Sigmoid colon (tissue), 7 donors: ENCODE results near the gene NUTM2E. TPM values are rescaled to one million over a fixed set of nuclear protein-coding genes. Genes with fewer than 3 reads are reported as not detected.
"Not testable (repeated sequence)": the region's sequence is repeated elsewhere in the genome, so short reads cannot be mapped to it uniquely, and the experiment has no call there.

Experiments used
- DNase-seq: peaks from one replicate; pipeline ENCODE4 v3.0.0-alpha.2; 2019
- H3K27ac ChIP-seq, 4 donors: fragments of 200-600 bp; sonication (generic); one replicate each; pipeline ENCODE4 v1.5.1; 2016 to 2019; ENCODE audit warnings: mild to moderate bottlenecking in 1 of 4
- H3K27me3 ChIP-seq, 3 donors: fragments of 200-600 bp; sonication (generic); one replicate each; pipeline ENCODE4 v1.5.1; 2019; ENCODE audit warnings: mild to moderate bottlenecking in 1 of 3
- H3K36me3 ChIP-seq, 4 donors: fragments of 200-600 bp; sonication (generic); one replicate each; pipeline ENCODE4 v1.5.1; 2016 to 2019
- H3K4me1 ChIP-seq, 4 donors: fragments of 200-600 bp; sonication (generic); one replicate each; pipeline ENCODE4 v1.5.1; 2017 to 2019
- H3K4me3 ChIP-seq, 4 donors: fragments of 200-600 bp; sonication (generic); one replicate each; pipeline ENCODE4 v1.5.1; 2017 to 2019; ENCODE audit warnings: mild to moderate bottlenecking in 2 of 4, moderate library complexity in 1 of 4
- H3K9me3 ChIP-seq, 4 donors: fragments of 200-600 bp in 3 of 4; sonication (generic) in 3 of 4; one replicate each; pipeline versions ENCODE4 v1.5.1 to v1.6.1; 2013 to 2019
- CTCF ChIP-seq, 4 experiments: fragments of 450-650 bp in 3 of 4; fragments of 200-600 bp in 1 of 4; IDR thresholded peaks; one replicate each; pipeline ENCODE4 v1.5.1; 2016 to 2019; ENCODE audit warnings: antibody characterized with exemption in 4 of 4, mild to moderate bottlenecking in 3 of 4, moderate library complexity in 2 of 4
- POLR2A ChIP-seq, 2 donors: fragments of 450-650 bp; IDR thresholded peaks; one replicate each; pipeline ENCODE4 v1.6.1; 2016; ENCODE audit warnings: antibody characterized with exemption in 2 of 2, mild to moderate bottlenecking in 2 of 2, moderate library complexity in 2 of 2
- POLR2AphosphoS5 ChIP-seq, 4 donors: sonication (generic); formaldehyde crosslinking; IDR thresholded peaks; one replicate each; pipeline ENCODE4 v1.6.1; 2017; ENCODE audit warnings: antibody characterized with exemption in 4 of 4
- WGBS, 2 donors: extraction: QIAGEN DNeasy Blood & Tissue Kit; methylation state at CpG; one replicate each; pipeline ENCODE4 v1.1.7; 2013; 5-methylcytosine and 5-hydroxymethylcytosine counted together
- intact Hi-C: fragments of 100-400 bp; cut with DNase I; formaldehyde crosslinking; loops from one replicate; pipeline ENCODE4 v1.15.1; 2023
- polyA plus RNA-seq, 3 donors: library from polyadenylated mRNA; stranded (reverse); fragments of 200-250 nt; gene quantifications; one replicate each; pipeline ENCODE4 v1.2.3, GENCODE V29; 2013
- total RNA-seq, 4 donors: library from RNA; depleted of rRNA; stranded (reverse); fragments of >200 nt; gene quantifications; one replicate each; pipeline ENCODE4 v1.1.0, GENCODE V29; 2016
- donor health status: healthy with polysubstance abuse.
- donor health status: Bipolar disorder and iron deficiency.
- donor health status: healthy.

NUTM2E gene
- not detected for total RNA-seq
- 1 to 10 TPM in 1 of 3 donors, not detected in 2; 1.2 TPM for polyA plus RNA-seq

- 0% methylated on average over 49 to 76 of the region's 78 CpGs for WGBS, 2 donors
- TF ChIP-seq POLR2AphosphoS5 (IDR thresholded peaks at IDR 0.05), result peak in 3 of 4 donors; percentile 41 to 71 (median 63)
- peak in 1 of 2 donors; percentile 40 for TF ChIP-seq POLR2A (IDR thresholded peaks at IDR 0.05)
- Histone ChIP-seq H3K4me3 (peak within 1 kb of the TSS; percentile 52 to 61 (median 57)), H3K27ac (peak within 1 kb of the TSS; percentile 80 to 91 (median 88)), H3K4me1 (peaks cover 0 to 14% (median 6%) of the 10 kb centered on the region in 4 donors)
- H3K36me3 ChIP-seq, H3K9me3 ChIP-seq, H3K27me3 ChIP-seq: not testable (repeated sequence)
- DNase-seq, result peak; percentile 92
- intact Hi-C loops, result loop anchor here (10.0 kb wide), 1 partner anchor 98 kb away; no protein-coding TSS in a partner anchor
Measured at GRCh38 chr10:79826496-79827215, at the start of gene NUTM2E. NUTM2E (plus strand) TSS chr10:79826739; CDS start chr10:79841741, 15,002 bp downstream.

GRCh38 chr10:79777997-79778396, 48.5 kb upstream of the NUTM2E start:
- DNase-seq, H3K27ac ChIP-seq, H3K4me3 ChIP-seq, intact Hi-C loops, H3K9me3 ChIP-seq, H3K27me3 ChIP-seq, H3K36me3 ChIP-seq, H3K4me1 ChIP-seq: not testable (repeated sequence)

GRCh38 chr10:79779310-79779938, 47.1 kb upstream of the NUTM2E start:
- H3K9me3 ChIP-seq, H3K27me3 ChIP-seq, H3K4me1 ChIP-seq, H3K4me3 ChIP-seq, H3K27ac ChIP-seq, intact Hi-C loops, H3K36me3 ChIP-seq: not testable (repeated sequence)
- peak; percentile 83 for DNase-seq
- peak in 3 of 4 experiments; percentile 29 to 62 (median 44) for TF ChIP-seq CTCF (IDR thresholded peaks at IDR 0.05)
- WGBS, 2 donors, result 7 to 10% methylated on average over 14 of the region's 14 CpGs

- H3K27me3 ChIP-seq, intact Hi-C loops, H3K4me1 ChIP-seq, DNase-seq, H3K36me3 ChIP-seq, H3K4me3 ChIP-seq, H3K27ac ChIP-seq, H3K9me3 ChIP-seq: not testable (repeated sequence)
- WGBS, 2 donors, result 77 to 88% methylated on average over 1 of the region's 2 CpGs
Measured at GRCh38 chr10:79779992-79780391, 46.5 kb upstream of the NUTM2E start.

- H3K4me1 ChIP-seq, DNase-seq, H3K4me3 ChIP-seq, H3K36me3 ChIP-seq, H3K27me3 ChIP-seq, H3K27ac ChIP-seq, H3K9me3 ChIP-seq, intact Hi-C loops: not testable (repeated sequence)
- WGBS, 2 donors, result 34 to 74% methylated on average over 3 of the region's 3 CpGs
Measured at GRCh38 chr10:79781584-79781983, 45.0 kb upstream of the NUTM2E start.

GRCh38 chr10:79787455-79787952, 39.0 kb upstream of the NUTM2E start:
- H3K27me3 ChIP-seq, H3K4me1 ChIP-seq, H3K36me3 ChIP-seq, H3K27ac ChIP-seq, intact Hi-C loops, H3K9me3 ChIP-seq, H3K4me3 ChIP-seq, DNase-seq: not testable (repeated sequence)

GRCh38 chr10:79789351-79789750, 37.2 kb upstream of the NUTM2E start:
- H3K36me3 ChIP-seq, H3K27ac ChIP-seq, H3K4me3 ChIP-seq, H3K27me3 ChIP-seq, H3K9me3 ChIP-seq, H3K4me1 ChIP-seq, DNase-seq, intact Hi-C loops: not testable (repeated sequence)
- WGBS, 2 donors, result 27% methylated on average over 2 of the region's 2 CpGs; no CpG with 5 or more reads in 1 of the 2 donors

GRCh38 chr10:79791906-79792517, 34.5 kb upstream of the NUTM2E start:
- intact Hi-C loops, H3K4me3 ChIP-seq, H3K9me3 ChIP-seq, H3K27ac ChIP-seq, H3K36me3 ChIP-seq, H3K27me3 ChIP-seq, DNase-seq, H3K4me1 ChIP-seq: not testable (repeated sequence)
- 88 to 99% methylated on average over 3 of the region's 4 CpGs for WGBS, 2 donors

- H3K36me3 ChIP-seq, H3K27ac ChIP-seq, H3K4me1 ChIP-seq, intact Hi-C loops, H3K4me3 ChIP-seq, H3K27me3 ChIP-seq, H3K9me3 ChIP-seq, DNase-seq: not testable (repeated sequence)
- WGBS, 2 donors, result no CpG with 5 or more reads among the region's 1 CpG
Measured at GRCh38 chr10:79799337-79799736, 27.2 kb upstream of the NUTM2E start.

GRCh38 chr10:79805857-79806256, 20.7 kb upstream of the NUTM2E start:
- H3K4me3 ChIP-seq, H3K27ac ChIP-seq, H3K27me3 ChIP-seq, H3K36me3 ChIP-seq, DNase-seq, intact Hi-C loops, H3K9me3 ChIP-seq, H3K4me1 ChIP-seq: not testable (repeated sequence)
- 88 to 97% methylated on average over 2 of the region's 2 CpGs for WGBS, 2 donors

- intact Hi-C loops, H3K4me1 ChIP-seq: not testable (repeated sequence)
Measured at GRCh38 chr10:79811895-79812294, 14.6 kb upstream of the NUTM2E start.

More at GRCh38 chr10:79811895-79812294, 14.6 kb upstream of the NUTM2E start:
- not testable (repeated sequence) for H3K27me3 ChIP-seq, DNase-seq, H3K36me3 ChIP-seq, H3K27ac ChIP-seq, H3K4me3 ChIP-seq, H3K9me3 ChIP-seq
